Astrocyte of the cerebellum (primary cell): ENCODE data around the gene SYNJ2.

Experiments
- DNase-seq: peaks from one replicate; pipeline ENCODE4 v3.0.0-alpha.2; 2011; ENCODE audit warnings: low read depth
- H3K4me3 ChIP-seq: 2 replicates; pipeline ENCODE4 v1.5.1; 2011; ENCODE audit warnings: mild to moderate bottlenecking, low read depth, low read length, moderate library complexity
- in situ Hi-C: cut with HindIII; loops from 2 replicates; pipeline ENCODE4 v1.10.0; 2017; ENCODE audit warnings: low sequenced_read_pairs
- TF ChIP-seq, protein P1 (sequence below): IDR thresholded peaks from 2 replicates; pipeline ENCODE4 v1.5.1; 2012; ENCODE audit warnings: low read length, low read depth, moderate library complexity, mild to moderate bottlenecking; ENCODE audit errors: missing control alignments

The SYNJ2 gene

GRCh38 chr6:158036261-158036660, 54.6 kb downstream of the SYNJ2 start:
- DNase-seq, result no peak
- TF ChIP-seq, protein P1, sequence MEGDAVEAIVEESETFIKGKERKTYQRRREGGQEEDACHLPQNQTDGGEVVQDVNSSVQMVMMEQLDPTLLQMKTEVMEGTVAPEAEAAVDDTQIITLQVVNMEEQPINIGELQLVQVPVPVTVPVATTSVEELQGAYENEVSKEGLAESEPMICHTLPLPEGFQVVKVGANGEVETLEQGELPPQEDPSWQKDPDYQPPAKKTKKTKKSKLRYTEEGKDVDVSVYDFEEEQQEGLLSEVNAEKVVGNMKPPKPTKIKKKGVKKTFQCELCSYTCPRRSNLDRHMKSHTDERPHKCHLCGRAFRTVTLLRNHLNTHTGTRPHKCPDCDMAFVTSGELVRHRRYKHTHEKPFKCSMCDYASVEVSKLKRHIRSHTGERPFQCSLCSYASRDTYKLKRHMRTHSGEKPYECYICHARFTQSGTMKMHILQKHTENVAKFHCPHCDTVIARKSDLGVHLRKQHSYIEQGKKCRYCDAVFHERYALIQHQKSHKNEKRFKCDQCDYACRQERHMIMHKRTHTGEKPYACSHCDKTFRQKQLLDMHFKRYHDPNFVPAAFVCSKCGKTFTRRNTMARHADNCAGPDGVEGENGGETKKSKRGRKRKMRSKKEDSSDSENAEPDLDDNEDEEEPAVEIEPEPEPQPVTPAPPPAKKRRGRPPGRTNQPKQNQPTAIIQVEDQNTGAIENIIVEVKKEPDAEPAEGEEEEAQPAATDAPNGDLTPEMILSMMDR, result no peak
- in situ Hi-C loops, result no loop called here
- no peak overlapping the region for H3K4me3 ChIP-seq

DNA sequence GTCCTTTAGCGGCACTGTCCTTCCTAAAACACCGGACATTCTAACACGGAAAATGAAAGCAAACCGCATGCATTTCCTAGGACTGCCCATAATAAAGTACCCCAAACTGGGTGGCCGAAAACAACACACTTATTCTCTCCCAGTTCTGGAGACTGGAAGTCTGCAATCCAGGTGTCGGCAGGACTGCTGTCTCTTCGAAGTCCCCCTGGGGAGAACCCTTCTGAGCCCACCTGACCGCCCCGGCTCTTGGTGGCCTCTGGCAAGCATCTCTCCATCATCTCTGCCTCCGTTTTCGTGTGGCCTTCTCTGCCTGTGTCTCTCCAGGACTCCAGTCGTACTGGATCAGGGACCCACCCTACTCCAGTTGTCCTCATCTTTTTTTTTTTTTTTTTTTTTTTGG, 55.4 kb downstream of the SYNJ2 start:
- TF ChIP-seq, protein P1, result no peak
- H3K4me3 ChIP-seq, result no peak overlapping the region
- in situ Hi-C loops, result no loop called here
- no peak for DNase-seq

- TF ChIP-seq, protein P1, result no peak
- in situ Hi-C loops, result no loop called here
- no peak overlapping the region for H3K4me3 ChIP-seq
- DNase-seq, result no peak
Measured at GRCh38 chr6:158037771-158038170, 56.1 kb downstream of the SYNJ2 start.

DNA sequence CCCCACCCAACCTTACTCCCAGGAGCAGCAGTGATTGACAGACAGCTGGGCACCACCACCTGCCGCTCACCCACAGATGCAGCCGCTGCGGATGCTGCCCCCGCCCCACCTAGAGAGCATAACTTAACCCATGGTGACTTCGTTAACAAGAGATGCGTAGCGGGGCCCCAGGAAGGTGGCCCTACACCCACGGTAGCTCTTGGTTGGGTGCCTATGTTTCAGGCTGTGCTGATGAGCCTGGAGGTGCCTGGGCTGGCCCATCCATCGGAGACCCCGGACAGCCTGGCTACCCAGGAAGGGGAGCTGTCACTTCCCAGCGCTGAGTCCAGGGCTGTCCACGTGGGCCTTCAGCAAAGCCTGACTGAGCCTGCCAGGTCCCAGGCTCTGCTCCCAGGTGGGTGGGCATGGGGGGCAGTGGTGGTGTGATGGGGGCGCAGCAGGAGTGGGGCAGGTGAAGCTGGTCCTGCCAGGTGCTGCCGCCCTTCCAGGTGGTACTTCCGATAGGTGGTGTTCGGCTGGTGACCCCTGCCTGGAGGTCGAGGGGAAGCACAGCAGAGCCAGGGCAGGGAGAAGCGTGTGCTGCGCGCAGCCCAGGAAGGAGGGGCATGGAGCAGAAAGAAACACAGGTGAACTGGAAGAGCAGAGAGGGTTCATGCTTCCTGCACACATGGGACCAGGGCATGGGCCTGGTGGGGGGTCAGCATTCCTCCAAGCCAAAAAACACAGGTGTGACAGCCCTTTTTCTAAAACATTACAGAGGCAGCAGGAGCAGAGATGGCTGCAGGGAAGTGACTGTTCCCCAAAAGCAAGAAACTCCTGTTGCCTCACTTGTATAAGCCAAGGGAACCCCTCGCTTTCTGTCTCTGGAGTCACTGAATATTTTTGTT, 56.9 kb downstream of the SYNJ2 start:
- no peak for DNase-seq
- H3K4me3 ChIP-seq, result no peak overlapping the region
- in situ Hi-C loops, result no loop called here
- TF ChIP-seq, protein P1, result no peak

GRCh38 chr6:158039178-158039557, 57.5 kb downstream of the SYNJ2 start:
- peak; percentile 66 for DNase-seq
- in situ Hi-C loops, result no loop called here
- no peak overlapping the region for H3K4me3 ChIP-seq
- TF ChIP-seq, protein P1, result no peak

DNA sequence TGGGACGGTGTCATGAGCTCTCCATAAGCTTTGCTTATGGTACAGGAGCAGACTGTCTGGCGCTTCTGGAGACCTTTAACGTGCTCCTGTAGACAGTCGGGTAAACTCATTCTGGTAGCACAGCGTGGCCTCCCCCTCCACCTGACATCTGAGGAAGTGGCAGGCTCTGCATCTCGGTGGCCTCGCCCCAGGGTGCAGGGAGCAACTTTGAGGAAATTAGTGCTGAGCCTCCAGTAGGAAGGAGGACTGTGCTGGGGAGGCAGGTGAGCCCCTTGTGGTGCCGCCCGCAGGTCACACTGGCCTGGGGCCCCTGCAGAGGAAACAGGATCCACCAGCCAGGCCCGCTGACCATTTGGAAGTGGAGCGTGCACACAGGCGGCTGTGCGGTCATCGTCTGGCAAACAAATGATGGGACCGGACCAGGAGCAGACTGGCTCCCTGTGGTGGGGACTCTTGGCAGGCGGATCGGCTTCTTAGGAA, 57.9 kb downstream of the SYNJ2 start:
- TF ChIP-seq, protein P1, result no peak
- H3K4me3 ChIP-seq, result no peak overlapping the region
- in situ Hi-C loops, result no loop called here
- peak; percentile 90 for DNase-seq
